Erythroblast (primary cell): ENCODE data around the gene LRRC8C.

Experiments used
- GATA1 ChIP-seq: IDR thresholded peaks from 2 replicates; pipeline ENCODE4 v1.6.1; 2011; ENCODE audit warnings: low read depth, mild to moderate bottlenecking, control low read depth, low read length, moderate library complexity
- POLR2A ChIP-seq: IDR thresholded peaks from 2 replicates; pipeline ENCODE4 v1.6.1; 2011; ENCODE audit warnings: mild to moderate bottlenecking, low read length

DNA sequence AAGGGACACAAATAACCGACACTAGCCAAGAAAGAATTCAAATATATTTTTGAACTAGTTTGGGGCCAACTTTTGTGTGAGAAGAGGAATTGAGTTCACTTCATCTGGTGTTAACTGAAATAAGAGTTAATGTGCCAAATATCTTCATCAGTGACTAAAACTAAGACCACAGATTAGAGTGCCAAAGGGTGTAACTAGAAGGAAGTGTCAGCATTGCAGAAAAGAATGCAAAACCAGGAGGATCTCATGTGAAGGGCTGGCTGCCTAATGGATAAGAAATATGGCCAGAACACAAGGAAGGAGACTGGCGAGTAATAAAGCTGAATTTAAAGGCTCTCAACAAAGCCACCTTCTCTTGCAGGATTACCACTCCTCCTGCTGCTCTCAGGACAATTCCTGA lies 126.1 kb downstream of the LRRC8C start:
- TF ChIP-seq POLR2A (no peak), GATA1 (no peak)
